Stimulated activated CD4-positive, alpha-beta T cell treated with anti-CD3 and anti-CD28 coated beads, Interleukin-4, amount 100 ng/mL, for 24 hours (primary cell): ENCODE measurements around the gene C1QTNF8.

Experiments used
- DNase-seq: peaks from one replicate; pipeline ENCODE4 v3.0.0-alpha.2; 2020

Gene C1QTNF8

DNA sequence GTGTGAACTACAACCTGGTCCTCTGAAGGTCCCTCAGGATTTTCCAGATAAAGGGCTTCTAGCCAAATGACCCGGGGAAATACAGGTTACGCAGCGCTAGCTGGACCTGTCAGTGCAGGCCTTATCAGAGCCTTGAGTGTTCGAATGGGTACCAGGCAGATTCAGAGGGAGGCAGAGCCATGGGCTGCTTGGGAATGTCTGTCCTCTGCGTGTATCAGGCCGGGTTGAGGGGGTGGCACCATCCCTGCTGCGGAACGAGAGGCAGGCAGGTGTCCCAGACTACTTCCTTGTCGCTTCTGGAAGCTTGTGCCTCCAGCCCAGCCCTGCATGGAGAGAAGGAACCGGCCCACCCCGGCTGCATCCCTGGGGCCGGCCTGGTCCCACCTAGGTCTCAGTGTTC lies 57.1 kb downstream of the C1QTNF8 start:
- no peak for DNase-seq
